Loucy (cell line): ENCODE results near the gene UNG.

Experiments used
- H2AFZ ChIP-seq: fragments of 200-600 bp; sonication (generic); 2 replicates; pipeline ENCODE4 v1.6.0; 2016; ENCODE audit warnings: antibody characterized with exemption, mild to moderate bottlenecking, low read length, moderate library complexity
- H3F3A ChIP-seq: fragments of 200-600 bp; 2 replicates; pipeline ENCODE4 v1.6.0; 2016; ENCODE audit warnings: antibody characterized with exemption, low read depth, mild to moderate bottlenecking
- H3K27me3 ChIP-seq: fragments of 200-600 bp; sonication (generic); 2 replicates; pipeline ENCODE4 v1.6.1; 2014; ENCODE audit warnings: low read length, mild to moderate bottlenecking; ENCODE audit not compliant: insufficient read depth, poor library complexity, severe bottlenecking
- H3K36me3 ChIP-seq: fragments of 200-600 bp; sonication (generic); 2 replicates; pipeline ENCODE4 v1.6.1; 2016; ENCODE audit warnings: low read length; ENCODE audit not compliant: insufficient read depth
- H3K4me1 ChIP-seq: fragments of 200-600 bp; sonication (generic); 2 replicates; pipeline ENCODE4 v1.5.1; 2014; ENCODE audit warnings: low read length, mild to moderate bottlenecking; ENCODE audit not compliant: insufficient read depth, poor library complexity, severe bottlenecking
- H3K4me2 ChIP-seq: fragments of 200-600 bp; sonication (generic); 2 replicates; pipeline ENCODE4 v1.6.0; 2014; ENCODE audit warnings: antibody characterized with exemption, low read length, low read depth, mild to moderate bottlenecking; ENCODE audit not compliant: poor library complexity, severe bottlenecking
- H3K4me3 ChIP-seq: fragments of 200-600 bp; sonication (generic); 2 replicates; pipeline ENCODE4 v1.5.1; 2014; ENCODE audit warnings: low read length, mild to moderate bottlenecking, mixed read lengths; ENCODE audit not compliant: poor library complexity, severe bottlenecking
- H3K79me2 ChIP-seq: fragments of 200-600 bp; sonication (generic); 2 replicates; pipeline ENCODE4 v1.6.1; 2014; ENCODE audit warnings: low read length; ENCODE audit not compliant: insufficient read depth
- H3K9ac ChIP-seq: fragments of 200-600 bp; sonication (generic); 2 replicates; pipeline ENCODE4 v1.6.0; 2014; ENCODE audit warnings: mild to moderate bottlenecking, low read depth, low read length, moderate library complexity; ENCODE audit not compliant: poor library complexity, severe bottlenecking
- H3K9me2 ChIP-seq: fragments of 200-600 bp; sonication (generic); replicated peaks from 2 replicates; pipeline ENCODE4 v1.6.1; 2016; ENCODE audit warnings: low read depth, low read length, mixed read lengths
- H3K9me3 ChIP-seq: fragments of 200-600 bp; sonication (generic); 2 replicates; pipeline ENCODE4 v1.6.1; 2014; ENCODE audit warnings: mild to moderate bottlenecking, antibody characterized with exemption, low read length, low read depth; ENCODE audit not compliant: insufficient read depth
- H4K20me1 ChIP-seq: fragments of 200-600 bp; sonication (generic); 2 replicates; pipeline ENCODE4 v1.6.0; 2014; ENCODE audit warnings: antibody characterized with exemption, low read length, mild to moderate bottlenecking; ENCODE audit not compliant: insufficient read depth, poor library complexity, severe bottlenecking
- EZH2phosphoT487 ChIP-seq: fragments of 200-600 bp; IDR thresholded peaks from 2 replicates; pipeline ENCODE4 v1.6.1; 2018; ENCODE audit warnings: antibody characterized with exemption, mild to moderate bottlenecking, moderate library complexity, borderline replicate concordance
- TF ChIP-seq, protein P1 (sequence below): fragments of 200-600 bp; sonication (generic); conservative IDR thresholded peaks from 2 replicates; pipeline ENCODE4 v1.5.1; 2014; ENCODE audit warnings: mild to moderate bottlenecking, antibody characterized with exemption, low read length

UNG gene

DNA sequence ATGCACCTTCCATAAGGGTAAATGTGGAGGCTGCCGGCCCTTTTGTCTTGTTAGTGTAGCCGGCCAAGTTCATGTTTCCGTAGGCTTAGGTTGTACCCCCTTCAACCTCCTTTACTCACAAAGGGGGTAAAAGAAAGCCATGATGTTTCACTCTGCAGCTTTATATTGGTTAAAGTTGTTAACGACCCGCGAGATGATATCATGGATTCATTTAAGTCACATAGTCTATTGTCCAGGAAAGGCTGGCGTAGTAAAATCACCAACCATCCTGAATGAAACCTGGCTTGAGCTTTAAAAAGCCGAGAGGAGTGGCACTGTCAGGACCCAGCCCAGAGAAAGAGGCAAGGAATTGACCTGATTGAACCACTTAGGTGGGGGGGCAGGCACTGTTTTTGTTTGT is 1.3 kb downstream of the UNG start:
- peak overlapping the region; percentile 77 for H3K4me3 ChIP-seq
- H2AFZ ChIP-seq, result peak overlapping the region; percentile 61; the same call in 1 of the 2 replicates
- H3K9ac ChIP-seq, result peak overlapping the region; percentile 84

DNA sequence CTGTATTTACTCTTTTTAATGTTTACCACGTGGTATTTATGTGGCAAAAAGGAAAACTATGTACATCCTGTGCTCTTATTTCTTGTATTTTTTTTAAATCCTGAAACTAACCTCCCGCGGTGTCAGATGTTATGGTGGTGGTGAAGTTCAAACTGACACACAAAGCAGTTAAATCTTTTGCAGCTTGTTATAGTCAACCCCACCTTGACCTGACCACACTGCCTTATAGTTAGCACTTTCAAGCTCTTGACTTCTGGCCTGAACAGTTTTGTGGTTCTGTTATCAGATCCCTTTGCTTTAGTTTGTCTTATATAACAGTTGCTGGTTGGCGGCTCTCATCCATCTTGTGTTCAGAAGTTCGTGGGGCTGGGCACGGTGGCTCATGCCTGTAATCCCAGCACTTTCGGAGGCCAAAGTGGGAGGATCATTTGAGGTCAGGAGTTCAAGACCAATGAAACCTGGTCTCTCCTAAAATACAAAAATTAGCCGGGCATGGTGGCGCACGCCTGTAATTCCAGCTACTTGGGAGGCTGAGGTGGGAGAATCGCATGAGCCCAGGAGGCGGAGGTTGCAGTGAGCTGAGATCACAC is 2.1 kb downstream of the UNG start:
- peak overlapping the region; percentile 84 for H3K9ac ChIP-seq

More for the DNA sequence above, 1.3 kb downstream of the UNG start:
- no peaks in the 10 kb centered on the region for H3F3A ChIP-seq
- no peaks in the 10 kb centered on the region for H3K9me3 ChIP-seq
- H3K36me3 ChIP-seq, result peaks cover 25% of the 10 kb centered on the region; the same call in 1 of the 2 replicates
- H3K4me1 ChIP-seq, result peaks cover 23% of the 10 kb centered on the region
- peak overlapping the region; percentile 91 for H3K4me2 ChIP-seq
- no peaks in the 10 kb centered on the region for H3K27me3 ChIP-seq
- peaks cover 27% of the 10 kb centered on the region for H4K20me1 ChIP-seq
- no peaks in the 10 kb centered on the region for H3K9me2 ChIP-seq
- TF ChIP-seq EZH2phosphoT487, result no peak
- TF ChIP-seq, protein P1, sequence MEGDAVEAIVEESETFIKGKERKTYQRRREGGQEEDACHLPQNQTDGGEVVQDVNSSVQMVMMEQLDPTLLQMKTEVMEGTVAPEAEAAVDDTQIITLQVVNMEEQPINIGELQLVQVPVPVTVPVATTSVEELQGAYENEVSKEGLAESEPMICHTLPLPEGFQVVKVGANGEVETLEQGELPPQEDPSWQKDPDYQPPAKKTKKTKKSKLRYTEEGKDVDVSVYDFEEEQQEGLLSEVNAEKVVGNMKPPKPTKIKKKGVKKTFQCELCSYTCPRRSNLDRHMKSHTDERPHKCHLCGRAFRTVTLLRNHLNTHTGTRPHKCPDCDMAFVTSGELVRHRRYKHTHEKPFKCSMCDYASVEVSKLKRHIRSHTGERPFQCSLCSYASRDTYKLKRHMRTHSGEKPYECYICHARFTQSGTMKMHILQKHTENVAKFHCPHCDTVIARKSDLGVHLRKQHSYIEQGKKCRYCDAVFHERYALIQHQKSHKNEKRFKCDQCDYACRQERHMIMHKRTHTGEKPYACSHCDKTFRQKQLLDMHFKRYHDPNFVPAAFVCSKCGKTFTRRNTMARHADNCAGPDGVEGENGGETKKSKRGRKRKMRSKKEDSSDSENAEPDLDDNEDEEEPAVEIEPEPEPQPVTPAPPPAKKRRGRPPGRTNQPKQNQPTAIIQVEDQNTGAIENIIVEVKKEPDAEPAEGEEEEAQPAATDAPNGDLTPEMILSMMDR, result no peak
- H3K79me2 ChIP-seq, result peaks cover 45% of the 10 kb centered on the region

DNA sequence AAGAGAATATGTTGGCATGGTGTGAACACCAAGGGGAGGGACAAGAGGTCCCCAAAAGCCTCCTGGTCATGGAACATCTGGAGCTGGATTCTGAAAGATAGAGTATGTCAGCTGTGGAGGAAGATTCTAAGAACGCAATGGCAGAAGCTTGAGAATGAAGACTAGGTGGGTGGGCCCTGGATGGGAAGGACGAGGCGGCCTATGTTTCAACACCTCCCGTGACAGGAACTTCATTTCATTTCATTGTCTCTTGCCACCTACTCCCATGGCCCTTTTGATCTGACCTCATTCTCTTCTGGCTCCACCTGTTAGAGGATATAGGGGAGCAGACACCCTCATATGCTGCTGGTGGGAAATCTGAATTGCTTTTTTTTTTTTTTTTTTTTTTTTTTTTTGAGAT is 3.3 kb downstream of the UNG start:
- H3K79me2 ChIP-seq, result peaks cover 50% of the 10 kb centered on the region
- peaks cover 29% of the 10 kb centered on the region for H4K20me1 ChIP-seq
- H3K4me2 ChIP-seq, result peak overlapping the region; percentile 91
- H3K9me3 ChIP-seq, result no peaks in the 10 kb centered on the region
- TF ChIP-seq EZH2phosphoT487, result no peak
- TF ChIP-seq, protein P1, result no peak
- H3K9me2 ChIP-seq, result no peaks in the 10 kb centered on the region
- peak overlapping the region; percentile 77 for H3K4me3 ChIP-seq
- peaks cover 45% of the 10 kb centered on the region; the same call in 1 of the 2 replicates for H3K36me3 ChIP-seq
- peak overlapping the region; percentile 84 for H3K9ac ChIP-seq
- no peaks in the 10 kb centered on the region for H3K27me3 ChIP-seq
- H3K4me1 ChIP-seq, result peaks cover 23% of the 10 kb centered on the region
- no peaks in the 10 kb centered on the region for H3F3A ChIP-seq
- no peak overlapping the region for H2AFZ ChIP-seq

More for the DNA sequence above, 2.1 kb downstream of the UNG start:
- H3F3A ChIP-seq, result no peaks in the 10 kb centered on the region
- H3K36me3 ChIP-seq, result peaks cover 33% of the 10 kb centered on the region; the same call in 1 of the 2 replicates
- H3K27me3 ChIP-seq, result no peaks in the 10 kb centered on the region
- peak overlapping the region; percentile 91 for H3K4me2 ChIP-seq
- peaks cover 27% of the 10 kb centered on the region for H4K20me1 ChIP-seq
- TF ChIP-seq, protein P1, result no peak
- no peak for TF ChIP-seq EZH2phosphoT487
- H3K79me2 ChIP-seq, result peaks cover 48% of the 10 kb centered on the region
- no peaks in the 10 kb centered on the region for H3K9me3 ChIP-seq
- H2AFZ ChIP-seq, result no peak overlapping the region
- H3K9me2 ChIP-seq, result no peaks in the 10 kb centered on the region
- H3K4me1 ChIP-seq, result peaks cover 23% of the 10 kb centered on the region
- peak overlapping the region; percentile 77 for H3K4me3 ChIP-seq
